ENCODE results near the gene TMEM250. TPM values are rescaled to one million over a fixed set of nuclear protein-coding genes. Genes with fewer than 3 reads are reported as not detected.

The TMEM250 gene
- total RNA-seq, 3 donors from 2014 or later (not counting 1 experiment from before 2014, with no cell fraction given) = 19.5 to 34.3 (median 33.6) TPM

- Histone ChIP-seq H3K36me3 (ENCODE audit: control insufficient read depth, insufficient read depth, low read length) (no peaks in the 10 kb centered on the region), H3K9me3 (ENCODE audit: control insufficient read depth, insufficient read depth, low read length) (no peaks in the 10 kb centered on the region), H3K4me1 (ENCODE audit: control insufficient read depth, insufficient read depth, low read length) (peaks cover 29% of the 10 kb centered on the region), H3K4me3 (ENCODE audit: low read length) (no peak overlapping the region), H3K27ac (ENCODE audit: low read length) (no peak overlapping the region), H3K27me3 (ENCODE audit: control insufficient read depth, insufficient read depth, low read length) (no peaks in the 10 kb centered on the region)
- Mint-ChIP-seq H3K9me3 (no peaks in the 10 kb centered on the region), H3K4me1 (peaks cover 49% of the 10 kb centered on the region in 2 donors), H3K36me3 (no peaks in the 10 kb centered on the region), H3K4me3 (no peak overlapping the region), H3K27ac (peak overlapping the region; percentile 12 to 69), H3K27me3 (ENCODE audit: low read depth in 2 of 2) (no peaks in the 10 kb centered on the region)
- TF ChIP-seq CTCF (IDR thresholded peaks at IDR 0.05) = no peak
- no peak for DNase-seq
- ATAC-seq = no peak
- WGBS (ENCODE audit: insufficient coverage) = 44% methylated on average over 6 of the region's 6 CpGs
- intact Hi-C loops (cut with micrococcal nuclease) = no loop called here
Observed at GRCh38 chr9:136079916-136080246, 38.8 kb downstream of the TMEM250 start.

- Histone ChIP-seq H3K27me3 (ENCODE audit: control insufficient read depth, insufficient read depth, low read length) (no peaks in the 10 kb centered on the region), H3K9me3 (ENCODE audit: control insufficient read depth, insufficient read depth, low read length) (no peaks in the 10 kb centered on the region), H3K4me3 (ENCODE audit: low read length) (no peak overlapping the region), H3K27ac (ENCODE audit: low read length) (no peak overlapping the region), H3K36me3 (ENCODE audit: control insufficient read depth, insufficient read depth, low read length) (no peaks in the 10 kb centered on the region), H3K4me1 (ENCODE audit: control insufficient read depth, insufficient read depth, low read length) (peaks cover 32% of the 10 kb centered on the region)
- 66% methylated on average over 16 of the region's 16 CpGs for WGBS (ENCODE audit: insufficient coverage)
- no peak for TF ChIP-seq CTCF (IDR thresholded peaks at IDR 0.05)
- Mint-ChIP-seq H3K27ac (peak overlapping the region in 1 of 2 donors; percentile 36), H3K9me3 (no peaks in the 10 kb centered on the region), H3K36me3 (no peaks in the 10 kb centered on the region), H3K27me3 (ENCODE audit: low read depth in 2 of 2) (no peaks in the 10 kb centered on the region), H3K4me1 (peaks cover 44 to 45% of the 10 kb centered on the region in 2 donors), H3K4me3 (no peak overlapping the region)
- ATAC-seq (no peak), DNase-seq (no peak)
- intact Hi-C loops (cut with micrococcal nuclease) = no loop called here
Observed at GRCh38 chr9:136079211-136079915, 39.3 kb downstream of the TMEM250 start.

- peak overlapping the region in 1 of 2 donors; percentile 36 for H3K27ac Mint-ChIP-seq
Observed at GRCh38 chr9:136078498-136079011, 40.1 kb downstream of the TMEM250 start.

More at GRCh38 chr9:136078498-136079011, 40.1 kb downstream of the TMEM250 start:
- DNase-seq (no peak), ATAC-seq (no peak)
- Histone ChIP-seq H3K36me3 (ENCODE audit: control insufficient read depth, insufficient read depth, low read length) (no peaks in the 10 kb centered on the region), H3K4me3 (ENCODE audit: low read length) (no peak overlapping the region), H3K27ac (ENCODE audit: low read length) (no peak overlapping the region), H3K9me3 (ENCODE audit: control insufficient read depth, insufficient read depth, low read length) (no peaks in the 10 kb centered on the region), H3K4me1 (ENCODE audit: control insufficient read depth, insufficient read depth, low read length) (peaks cover 32% of the 10 kb centered on the region), H3K27me3 (ENCODE audit: control insufficient read depth, insufficient read depth, low read length) (no peaks in the 10 kb centered on the region)
- Mint-ChIP-seq H3K4me1 (peaks cover 42% of the 10 kb centered on the region in 2 donors), H3K4me3 (no peak overlapping the region), H3K27me3 (ENCODE audit: low read depth in 2 of 2) (no peaks in the 10 kb centered on the region), H3K36me3 (no peaks in the 10 kb centered on the region), H3K9me3 (no peaks in the 10 kb centered on the region)
- TF ChIP-seq CTCF (IDR thresholded peaks at IDR 0.05) = no peak
- intact Hi-C loops (cut with micrococcal nuclease) = no loop called here
- WGBS (ENCODE audit: insufficient coverage) = 87% methylated on average over 25 of the region's 27 CpGs

Measured in natural killer cell (primary cell).